HEK293T (cell line): ENCODE data around the gene PAGR1.

Experiments
- FOXK2 ChIP-seq: fragments of 450-650 bp; IDR thresholded peaks from 2 replicates; pipeline ENCODE4 v1.6.1; 2016; ENCODE audit warnings: mild to moderate bottlenecking
- HDGF ChIP-seq: fragments of 450-650 bp; IDR thresholded peaks from 2 replicates; pipeline ENCODE4 v1.6.1; 2017; ENCODE audit warnings: antibody characterized with exemption, borderline replicate concordance

DNA sequence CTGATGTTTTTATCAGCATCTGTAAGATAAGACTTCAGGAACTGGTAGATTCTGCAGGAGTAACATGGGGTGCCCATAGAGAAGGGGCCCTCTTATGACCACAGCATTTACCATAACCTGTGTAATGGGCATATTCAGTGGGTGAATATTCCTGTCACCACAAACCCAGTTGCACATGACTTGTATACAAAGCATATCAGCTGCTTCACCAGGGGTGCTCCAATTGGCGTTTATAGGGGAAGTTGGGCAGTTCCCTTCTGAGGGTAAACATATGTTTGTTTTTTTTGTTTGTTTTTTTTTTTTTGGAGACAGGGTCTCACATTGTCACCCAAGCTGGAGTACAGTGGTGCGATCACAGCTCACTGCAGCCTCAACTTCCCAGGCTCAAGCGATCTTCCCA, 49.4 kb upstream of the PAGR1 start:
- TF ChIP-seq FOXK2 (no peak), HDGF (no peak)
